ENCODE results near the gene RNASEL.
"Not testable (repeated sequence)": the region's sequence is repeated elsewhere in the genome, so short reads cannot be mapped to it uniquely, and the experiment has no call there.

RNASEL gene

GRCh38 chr1:182552527-182552926, 36.5 kb downstream of the RNASEL start:
- DNase-seq = no peak

GRCh38 chr1:182549811-182550210, 39.2 kb downstream of the RNASEL start:
- no peak for DNase-seq

DNA sequence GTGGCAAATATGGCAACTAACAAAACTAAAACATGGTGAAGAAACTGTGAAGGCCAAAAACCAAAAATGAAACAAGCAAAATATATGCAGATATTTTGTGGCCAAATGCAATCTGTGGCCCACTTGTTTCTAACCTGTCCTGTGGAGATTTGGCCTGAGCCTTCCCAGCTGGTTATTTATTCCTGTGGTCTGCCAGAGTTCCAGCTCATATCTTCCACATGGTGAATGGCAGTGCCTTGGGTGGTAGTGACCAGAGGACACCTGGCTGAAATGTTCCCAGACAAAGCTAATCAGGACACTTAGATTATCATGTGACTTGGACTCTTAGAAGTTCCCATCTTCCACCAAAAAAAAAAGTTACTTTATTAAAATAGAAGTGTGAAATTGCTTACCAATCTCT, 39.7 kb downstream of the RNASEL start:
- no peak for DNase-seq

- no peak for DNase-seq
These were observed 55.2 kb downstream of the RNASEL start for GRCh38 chr1:182533896-182534295.

DNA sequence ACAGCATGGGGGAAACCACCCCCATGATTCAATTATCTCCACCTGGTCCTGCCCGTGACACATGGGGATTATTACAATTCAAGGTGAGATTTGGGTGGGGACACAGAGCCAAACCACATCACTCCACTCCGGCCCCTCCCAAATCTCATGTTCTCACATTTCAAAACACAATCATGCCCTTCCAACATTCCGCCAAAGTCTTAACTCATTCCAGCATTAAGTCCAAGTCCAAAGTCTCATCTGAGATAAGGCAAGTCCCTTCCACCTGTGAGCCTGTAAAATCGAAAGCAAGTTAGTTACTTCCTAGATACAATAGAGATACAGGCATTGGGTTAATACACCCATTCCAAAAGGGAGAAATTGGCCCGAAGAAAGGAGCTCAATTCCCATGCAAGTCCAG, 60.9 kb downstream of the RNASEL start:
- DNase-seq = not testable (repeated sequence)

GRCh38 chr1:182527680-182528079, 61.4 kb downstream of the RNASEL start:
- no peak for DNase-seq

DNA sequence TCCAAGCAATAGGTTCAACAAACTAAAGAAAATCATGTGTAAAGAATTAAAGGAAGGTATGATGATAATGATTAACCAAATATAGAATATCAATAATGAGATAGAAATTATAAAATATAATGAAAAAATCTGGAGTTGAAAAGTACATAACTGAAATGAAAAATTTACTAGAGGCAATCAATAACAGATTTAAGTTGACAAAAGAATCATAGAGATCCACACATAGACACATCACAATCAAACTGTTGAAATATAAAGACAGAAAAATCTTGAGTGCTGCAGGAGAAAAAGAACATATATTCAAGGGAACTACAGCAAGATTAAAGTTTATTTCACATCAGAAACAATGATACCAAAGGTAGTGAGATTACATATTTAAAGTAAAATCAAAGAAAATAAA, 63.7 kb downstream of the RNASEL start:
- DNase-seq = no peak
